Islet precursor cell (in vitro differentiated cells): Measurements from ENCODE around the gene SMG6.
"Not testable (repeated sequence)": the region's sequence is repeated elsewhere in the genome, so short reads cannot be mapped to it uniquely, and the experiment has no call there.

ENCODE experiments used
- DNase-seq: peaks from one replicate; pipeline ENCODE4 v3.0.0-alpha.2; 2018

SMG6 gene

DNA sequence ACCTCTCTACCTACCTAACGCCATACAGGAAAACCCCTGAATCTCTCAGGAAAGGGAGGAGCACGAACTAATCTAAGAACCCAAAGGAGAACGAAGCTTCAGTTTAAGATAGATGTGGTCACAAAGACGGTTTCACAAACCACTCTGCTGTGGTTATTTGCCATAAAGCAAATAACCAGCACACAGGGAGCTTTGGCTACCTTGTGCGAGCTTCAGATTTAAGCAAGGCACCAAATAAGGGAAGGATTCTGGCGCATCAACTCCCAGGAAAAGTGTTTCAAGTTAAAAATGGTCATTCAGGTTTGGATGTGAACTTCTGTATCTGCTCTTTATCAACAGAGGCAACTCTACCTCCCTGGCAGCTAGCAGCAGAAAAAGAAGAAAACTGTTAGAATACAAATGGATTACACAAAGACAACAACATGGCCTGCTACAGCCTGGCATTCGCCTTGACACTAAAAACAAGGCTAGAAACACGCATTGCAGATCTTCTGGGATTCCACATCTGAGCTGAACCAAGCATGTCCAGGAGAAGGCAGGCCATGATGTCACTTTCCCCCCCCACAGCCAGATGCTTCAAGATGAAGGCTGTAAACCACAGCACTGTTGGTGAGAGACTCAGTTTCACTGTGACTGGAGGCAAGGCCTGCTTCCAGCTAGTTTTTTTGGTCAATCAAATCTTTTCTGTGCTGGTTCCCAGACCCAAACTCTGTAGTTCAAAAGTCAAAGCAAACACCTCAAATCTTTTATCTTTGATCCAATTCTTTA lies 43.6 kb downstream of the SMG6 start:
- peak; percentile 59 for DNase-seq

GRCh38 chr17:2258830-2259229 lies 44.8 kb downstream of the SMG6 start:
- DNase-seq: not testable (repeated sequence)

DNA sequence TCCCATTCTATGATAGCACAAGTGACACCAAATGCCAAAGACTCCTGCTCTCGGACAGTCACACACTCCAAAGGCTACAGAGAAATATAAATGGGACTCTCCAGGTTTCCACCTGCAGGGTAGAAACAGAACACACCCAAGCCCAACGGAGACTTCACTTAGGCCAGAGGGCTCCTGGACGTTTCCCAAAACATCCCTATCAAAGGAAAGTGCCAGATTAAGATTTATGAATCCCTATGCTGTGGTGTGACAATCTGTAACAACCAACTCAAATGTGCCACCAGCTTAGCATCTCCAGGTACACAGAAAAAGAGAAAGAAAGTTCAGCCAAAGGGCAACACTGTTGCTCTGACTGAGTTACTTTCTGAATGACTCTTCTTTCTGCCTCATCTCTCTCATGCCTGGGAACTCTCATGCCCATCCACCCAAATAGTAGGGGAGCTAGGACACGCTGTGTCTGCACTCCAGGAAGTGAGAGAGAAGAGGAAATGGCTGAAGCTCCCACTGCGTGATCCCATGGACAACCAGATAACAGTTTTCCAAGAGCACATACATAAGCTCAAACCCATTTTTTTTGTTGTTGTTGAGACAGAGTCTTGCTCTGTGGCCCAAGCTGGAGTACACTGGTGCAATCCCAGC lies 49.7 kb downstream of the SMG6 start:
- no peak for DNase-seq

GRCh38 chr17:2253362-2253761 lies 50.2 kb downstream of the SMG6 start:
- DNase-seq: no peak

DNA sequence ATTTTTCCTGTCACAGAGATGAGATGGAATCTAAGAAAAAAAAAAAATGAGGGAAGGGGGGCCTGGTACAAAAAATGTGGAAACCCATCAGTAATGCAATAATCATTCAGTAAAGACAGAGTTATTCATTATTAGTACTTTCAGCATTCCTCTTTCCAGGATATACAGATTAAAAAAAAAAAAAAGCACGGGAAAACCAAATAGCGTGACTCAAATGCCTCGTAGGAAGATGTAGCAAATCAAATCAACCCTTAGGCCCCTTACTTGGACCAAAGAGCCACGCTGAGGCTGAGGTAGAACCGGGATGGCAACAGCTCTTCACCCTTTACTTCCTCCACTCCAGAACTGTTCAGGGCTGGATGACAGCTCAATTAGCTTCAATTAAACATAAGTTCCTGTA lies 52.5 kb downstream of the SMG6 start:
- no peak for DNase-seq

DNA sequence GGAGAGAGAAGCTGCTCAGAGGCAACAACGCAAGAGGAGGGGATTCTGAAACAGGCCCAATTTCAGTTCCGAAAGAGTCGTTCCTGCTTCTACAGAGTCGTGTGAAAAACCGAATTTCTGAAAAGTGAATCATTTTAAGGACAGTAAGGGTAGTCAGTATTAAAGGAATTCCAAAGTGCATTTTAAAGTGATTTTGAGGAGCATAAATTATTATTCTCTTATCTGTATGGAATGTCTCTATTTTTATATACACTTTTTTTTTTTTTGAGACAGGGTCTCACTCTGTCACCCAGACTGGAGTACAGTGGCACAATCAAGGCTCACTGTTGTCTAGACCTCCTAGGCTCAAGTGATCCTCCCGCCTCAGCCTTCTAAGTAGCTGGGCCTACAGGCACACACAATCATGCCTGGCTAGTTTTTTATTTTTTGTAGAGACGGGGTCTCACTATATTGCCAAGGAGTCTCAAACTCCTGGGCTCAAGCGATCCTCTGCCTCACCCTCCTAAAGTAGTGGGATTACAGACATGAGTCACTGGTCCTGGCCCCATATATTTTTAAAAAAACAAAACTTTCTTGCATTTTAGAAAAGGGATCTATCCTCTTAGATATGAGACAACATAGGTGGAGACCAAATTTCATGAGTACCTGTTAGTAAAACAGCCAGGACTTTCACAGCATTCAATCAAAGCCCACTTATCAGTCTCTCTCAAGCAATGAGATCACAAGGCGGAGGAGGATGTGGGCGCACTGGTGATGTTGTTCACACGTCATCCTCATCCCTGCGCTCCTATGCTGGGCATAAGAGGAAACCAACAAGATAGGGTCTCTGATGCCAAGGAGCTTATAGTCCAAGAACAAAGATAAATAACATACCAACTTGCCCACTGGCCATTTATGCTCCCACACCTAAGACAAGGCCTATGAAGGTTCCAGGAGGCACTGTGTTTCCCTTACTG lies 53.2 kb downstream of the SMG6 start:
- DNase-seq: no peak

GRCh38 chr17:2247005-2247404 lies 56.6 kb downstream of the SMG6 start:
- DNase-seq: no peak

- DNase-seq: peak; percentile 92
These were observed 58.8 kb downstream of the SMG6 start for GRCh38 chr17:2244545-2245525.

DNA sequence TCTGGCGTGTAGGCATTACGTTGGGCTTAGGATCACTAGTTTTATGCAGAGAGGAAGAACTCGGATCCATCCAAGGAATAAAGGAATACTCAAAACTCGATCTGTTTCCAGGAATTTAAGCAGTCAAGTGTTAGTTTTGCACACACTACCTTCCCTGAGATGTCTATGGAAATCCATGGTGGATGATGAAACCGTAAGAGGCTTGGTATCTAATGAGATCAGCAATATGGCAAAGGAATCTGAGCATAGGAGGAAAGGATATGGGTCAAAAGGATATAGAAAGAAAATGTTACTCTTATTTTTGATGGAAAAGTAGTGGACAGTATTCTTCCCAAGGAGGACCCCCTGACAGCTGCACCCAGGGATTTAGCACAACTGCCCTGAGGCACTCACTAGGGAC lies 59.6 kb downstream of the SMG6 start:
- no peak for DNase-seq

- no peak for DNase-seq
These were observed 61.8 kb downstream of the SMG6 start for GRCh38 chr17:2241823-2242222.

GRCh38 chr17:2240541-2240940 lies 63.0 kb downstream of the SMG6 start:
- DNase-seq: no peak

GRCh38 chr17:2239882-2240430 lies 63.6 kb downstream of the SMG6 start:
- peak; percentile 81 for DNase-seq

DNA sequence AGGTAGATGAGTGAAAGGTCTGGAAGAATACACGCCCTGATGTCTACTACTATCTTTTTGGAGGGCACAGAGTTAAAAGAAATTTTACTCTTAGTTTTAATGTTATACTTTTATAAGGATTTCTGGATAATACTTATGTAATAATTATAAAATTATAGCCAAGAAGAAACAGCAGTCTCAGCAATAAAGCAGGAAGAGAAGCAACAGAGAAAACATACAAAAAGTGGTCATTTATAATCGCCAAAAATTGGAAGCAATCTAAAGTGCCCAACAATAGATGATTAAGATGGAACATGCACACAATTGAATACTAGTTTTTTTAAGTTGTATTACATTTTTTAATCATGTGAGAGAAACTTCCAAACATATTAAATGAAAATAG lies 64.4 kb downstream of the SMG6 start:
- DNase-seq: no peak

DNA sequence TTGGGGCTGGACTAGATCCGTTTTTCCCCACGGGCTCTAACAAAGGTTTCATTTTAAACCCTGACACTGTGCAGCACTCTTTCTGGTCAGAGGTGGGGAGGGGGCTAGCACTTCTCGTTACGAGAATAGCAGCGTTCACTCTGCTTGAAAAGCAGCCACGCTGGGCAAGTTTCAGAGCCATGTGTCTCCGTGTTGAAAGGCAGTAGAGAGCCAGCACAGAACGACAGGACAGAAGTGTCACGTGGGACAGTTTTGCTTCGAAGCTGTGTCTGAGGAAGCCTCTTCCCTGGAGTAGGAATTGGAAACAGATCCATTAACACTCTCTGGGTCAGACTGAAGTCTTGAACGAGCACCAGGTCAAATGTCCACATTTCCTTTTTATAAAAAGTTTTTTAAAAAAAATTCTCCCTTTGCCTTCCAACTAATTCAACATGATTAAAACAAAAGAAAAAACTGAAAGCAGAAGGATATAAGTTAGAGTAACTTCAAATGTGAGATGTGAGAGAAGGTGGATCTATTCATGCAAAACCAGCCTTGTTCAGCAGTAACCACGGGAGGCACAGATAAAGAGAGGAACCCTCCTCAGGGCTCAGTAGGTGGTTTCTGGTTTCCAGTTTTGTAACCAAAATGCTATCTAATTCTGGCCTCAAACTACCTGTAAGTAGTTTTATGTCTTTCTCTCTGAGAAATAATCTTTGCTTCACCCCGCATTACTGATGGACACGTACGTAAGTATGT lies 65.0 kb downstream of the SMG6 start:
- DNase-seq: no peak

GRCh38 chr17:2237950-2238349 lies 65.6 kb downstream of the SMG6 start:
- DNase-seq: no peak

GRCh38 chr17:2237521-2237921 lies 66.1 kb downstream of the SMG6 start:
- no peak for DNase-seq

- DNase-seq: no peak
These were observed 67.7 kb downstream of the SMG6 start for GRCh38 chr17:2235792-2236366.

GRCh38 chr17:2235265-2235664 lies 68.3 kb downstream of the SMG6 start:
- no peak for DNase-seq

GRCh38 chr17:2233441-2233947 lies 70.1 kb downstream of the SMG6 start:
- peak; percentile 75 for DNase-seq

DNA sequence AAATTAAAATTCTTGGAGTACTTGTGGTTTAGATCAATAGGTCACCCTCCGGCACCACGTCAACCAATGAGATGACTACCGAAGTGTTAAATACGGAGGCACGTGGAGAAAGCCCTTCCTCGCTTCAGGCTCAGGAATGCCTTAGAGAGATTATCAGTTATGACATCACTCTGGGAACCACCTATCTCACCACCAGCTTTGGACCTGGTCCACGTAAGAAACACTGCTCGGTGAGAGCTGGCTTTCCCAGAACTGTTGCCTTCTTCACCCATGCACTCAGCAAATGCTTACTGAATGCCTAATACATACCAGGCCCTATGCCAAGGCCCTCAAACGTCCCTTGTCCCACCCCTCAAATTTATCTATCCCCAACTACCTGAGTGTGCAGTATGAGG lies 71.3 kb downstream of the SMG6 start:
- DNase-seq: no peak

GRCh38 chr17:2230877-2231276 lies 72.7 kb downstream of the SMG6 start:
- no peak for DNase-seq
